ENCODE results near the gene CCDC110. TPM values are rescaled to one million over a fixed set of nuclear protein-coding genes. Genes with fewer than 3 reads are reported as not detected.

The CCDC110 gene
- polyA plus RNA-seq, 4 donors, result 0.58 TPM; not detected in 2

DNA sequence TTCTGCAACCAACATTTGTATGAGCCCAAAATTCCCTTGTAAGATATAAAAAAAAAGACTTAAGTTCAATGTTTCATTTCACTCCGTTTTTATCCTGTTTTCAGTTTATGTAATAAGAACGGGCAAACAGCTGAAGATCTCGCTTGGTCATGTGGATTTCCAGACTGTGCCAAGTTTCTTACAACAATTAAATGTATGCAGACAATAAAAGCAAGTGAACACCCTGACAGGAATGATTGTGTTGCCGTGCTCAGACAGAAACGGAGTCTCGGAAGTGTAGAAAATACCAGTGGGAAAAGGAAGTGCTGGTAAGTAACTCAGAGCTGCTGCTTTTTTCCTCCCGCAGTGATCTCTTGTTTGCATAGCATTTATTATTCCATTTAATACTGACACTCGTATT, 72.1 kb downstream of the CCDC110 start:
- Histone ChIP-seq H3K36me3 (ENCODE audit: control insufficient read depth in 3 of 3, insufficient read depth in 2 of 3, low read depth in 1 of 3, low read length in 3 of 3) (peaks cover 0 to 14% (median 7%) of the 10 kb centered on the region in 3 donors), H3K27me3 (ENCODE audit: control insufficient read depth in 3 of 3, insufficient read depth in 3 of 3, low read length in 3 of 3) (no peaks in the 10 kb centered on the region), H3K4me1 (ENCODE audit: control insufficient read depth in 3 of 3, insufficient read depth in 2 of 3, low read depth in 1 of 3, low read length in 2 of 3) (peaks cover 0 to 10% (median 0%) of the 10 kb centered on the region in 3 donors), H3K4me3 (ENCODE audit: low read depth in 1 of 3, low read length in 3 of 3) (no peak overlapping the region), H3K27ac (ENCODE audit: low read depth in 1 of 3, low read length in 2 of 3) (no peak overlapping the region), H3K9me3 (ENCODE audit: control insufficient read depth in 2 of 2, insufficient read depth in 1 of 2, low read depth in 1 of 2, low read length in 1 of 2) (no peaks in the 10 kb centered on the region)
- FAIRE-seq (no peak), DNase-seq (no peak)
- WGBS, 3 donors, result 77 to 88% (median 82%) methylated on average over 8 of the region's 8 CpGs

DNA sequence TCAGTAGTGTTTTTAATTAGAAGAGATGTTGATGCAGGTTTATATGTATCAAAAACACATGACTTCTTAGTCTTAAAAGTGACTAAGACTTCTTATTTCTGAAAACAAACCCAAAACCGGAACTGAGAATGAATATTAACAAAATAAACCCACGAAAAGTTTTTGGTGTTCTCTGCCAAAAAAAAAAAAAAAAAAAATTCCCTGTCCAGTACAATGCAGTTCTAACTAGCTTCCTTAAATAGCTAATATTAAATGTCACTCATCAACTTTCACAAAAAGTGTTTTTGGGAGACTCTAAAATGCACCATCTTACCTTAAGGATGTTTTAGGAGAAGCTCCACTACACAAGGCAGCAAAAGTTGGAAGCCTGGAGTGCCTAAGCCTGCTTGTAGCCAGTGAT, 72.9 kb downstream of the CCDC110 start:
- 39 to 78% (median 73%) methylated on average over 2 of the region's 2 CpGs for WGBS, 3 donors
- H3K4me1 ChIP-seq (ENCODE audit: control insufficient read depth in 3 of 3, insufficient read depth in 2 of 3, low read depth in 1 of 3, low read length in 2 of 3), result peaks cover 0 to 10% (median 0%) of the 10 kb centered on the region in 3 donors
- H3K27me3 ChIP-seq (ENCODE audit: control insufficient read depth in 3 of 3, insufficient read depth in 3 of 3, low read length in 3 of 3), result no peaks in the 10 kb centered on the region
- no peaks in the 10 kb centered on the region for H3K9me3 ChIP-seq (ENCODE audit: control insufficient read depth in 2 of 2, insufficient read depth in 1 of 2, low read depth in 1 of 2, low read length in 1 of 2)
- H3K36me3 ChIP-seq (ENCODE audit: control insufficient read depth in 3 of 3, insufficient read depth in 2 of 3, low read depth in 1 of 3, low read length in 3 of 3), result peaks cover 0 to 8% (median 7%) of the 10 kb centered on the region in 3 donors
- DNase-seq (no peak), FAIRE-seq (peak; percentile 5)
- H3K27ac ChIP-seq (ENCODE audit: low read depth in 1 of 3, low read length in 2 of 3), result peak overlapping the region in 1 of 3 donors; percentile 36
- no peak overlapping the region for H3K4me3 ChIP-seq (ENCODE audit: low read depth in 1 of 3, low read length in 3 of 3)

DNA sequence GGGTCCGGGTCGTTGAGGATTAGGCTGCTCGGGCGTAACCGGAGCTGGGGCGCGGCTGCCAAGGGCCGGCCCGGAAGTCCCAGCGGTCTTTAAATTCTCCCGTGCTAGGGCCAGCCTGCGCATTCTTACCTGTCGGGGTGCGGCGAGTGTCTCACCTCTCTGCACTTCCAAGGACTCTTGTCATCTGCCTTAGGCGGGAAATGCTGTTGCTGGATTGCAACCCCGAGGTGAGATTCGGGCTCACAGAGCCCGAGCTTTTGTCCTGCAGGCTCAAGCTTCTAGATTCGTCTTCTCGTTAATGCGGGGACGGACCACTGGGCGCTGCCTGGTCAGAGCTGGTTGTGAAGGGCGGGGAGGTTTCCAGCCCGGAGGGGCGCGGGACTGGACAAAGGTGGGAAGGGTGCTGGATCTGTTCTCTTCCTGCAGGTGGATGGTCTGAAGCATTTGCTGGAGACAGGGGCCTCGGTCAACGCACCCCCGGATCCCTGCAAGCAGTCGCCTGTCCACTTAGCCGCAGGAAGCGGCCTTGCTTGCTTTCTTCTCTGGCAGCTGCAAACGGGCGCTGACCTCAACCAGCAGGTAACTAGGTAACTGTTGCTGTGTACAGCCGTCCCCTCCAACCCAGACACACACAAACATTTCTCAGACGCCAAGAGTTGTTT, 74.7 kb downstream of the CCDC110 start, which contains the start of gene ANKRD37:
Gene ANKRD37 (plus strand): TSS at position 118 of the 662 bp plus-strand sequence. CDS start 83 bp downstream, at position 201.
- H3K27ac ChIP-seq (ENCODE audit: low read depth in 1 of 3, low read length in 2 of 3), result peak within 1 kb of the TSS; percentile 100
- peak; percentile 60 to 78 for DNase-seq
- H3K4me3 ChIP-seq (ENCODE audit: low read depth in 1 of 3, low read length in 3 of 3), result peak within 1 kb of the TSS; percentile 71 to 94 (median 83)
- no peaks in the 10 kb centered on the region for H3K9me3 ChIP-seq (ENCODE audit: control insufficient read depth in 2 of 2, insufficient read depth in 1 of 2, low read depth in 1 of 2, low read length in 1 of 2)
- FAIRE-seq, result no peak
- peaks cover 0 to 10% (median 0%) of the 10 kb centered on the region in 3 donors for H3K4me1 ChIP-seq (ENCODE audit: control insufficient read depth in 3 of 3, insufficient read depth in 2 of 3, low read depth in 1 of 3, low read length in 2 of 3)
- H3K36me3 ChIP-seq (ENCODE audit: control insufficient read depth in 3 of 3, insufficient read depth in 2 of 3, low read depth in 1 of 3, low read length in 3 of 3), result peaks cover 0 to 3% (median 2%) of the 10 kb centered on the region in 3 donors
- 3 to 10% (median 9%) methylated on average over 36 to 38 of the region's 38 CpGs for WGBS, 3 donors
- no peaks in the 10 kb centered on the region for H3K27me3 ChIP-seq (ENCODE audit: control insufficient read depth in 3 of 3, insufficient read depth in 3 of 3, low read length in 3 of 3)

DNA sequence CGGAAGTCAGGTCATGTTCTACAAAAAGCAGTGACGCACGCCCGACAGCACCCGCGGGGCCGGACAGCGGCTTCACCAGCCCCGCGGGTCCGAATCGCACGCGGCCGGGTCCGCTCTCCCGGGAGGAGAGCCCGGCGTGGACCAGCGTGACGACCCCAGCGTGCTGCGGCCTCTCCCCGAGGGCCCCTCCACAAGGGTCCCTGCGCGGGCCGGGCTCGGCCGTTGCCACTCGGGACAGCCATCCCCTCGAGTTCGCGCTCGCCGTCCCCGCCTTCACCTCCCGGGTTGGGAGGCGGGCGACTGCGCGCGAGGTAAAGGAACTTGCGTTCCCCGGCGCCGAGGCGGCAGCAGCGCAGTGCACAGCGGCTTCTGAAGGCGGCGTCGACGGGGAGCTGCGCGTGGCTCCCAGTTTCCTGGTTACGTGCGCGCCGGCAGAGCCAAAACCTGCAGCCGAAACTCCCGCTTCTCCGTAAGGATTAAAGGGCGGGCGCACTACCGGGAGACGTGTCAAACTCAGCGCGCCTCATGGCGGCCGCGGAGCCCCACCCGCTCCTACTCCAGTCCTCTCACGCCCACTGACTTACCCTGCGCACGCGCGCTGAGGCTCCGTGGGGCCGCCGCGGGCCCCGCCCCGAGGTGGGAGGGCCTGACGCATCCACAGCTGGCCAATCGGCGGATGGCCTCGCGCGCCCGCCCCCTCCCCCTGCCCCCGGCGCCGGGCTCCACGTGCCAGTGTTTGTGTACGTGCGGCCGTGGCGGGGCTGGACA, 75.4 kb downstream of the CCDC110 start:
- H3K27ac ChIP-seq (ENCODE audit: low read depth in 1 of 3, low read length in 2 of 3), result peak overlapping the region; percentile 100
- no peaks in the 10 kb centered on the region for H3K27me3 ChIP-seq (ENCODE audit: control insufficient read depth in 3 of 3, insufficient read depth in 3 of 3, low read length in 3 of 3)
- H3K4me3 ChIP-seq (ENCODE audit: low read depth in 1 of 3, low read length in 3 of 3), result peak overlapping the region; percentile 71 to 94 (median 83)
- no peaks in the 10 kb centered on the region for H3K36me3 ChIP-seq (ENCODE audit: control insufficient read depth in 3 of 3, insufficient read depth in 2 of 3, low read depth in 1 of 3, low read length in 3 of 3)
- H3K9me3 ChIP-seq (ENCODE audit: control insufficient read depth in 2 of 2, insufficient read depth in 1 of 2, low read depth in 1 of 2, low read length in 1 of 2), result no peaks in the 10 kb centered on the region
- peaks cover 0 to 10% (median 0%) of the 10 kb centered on the region in 3 donors for H3K4me1 ChIP-seq (ENCODE audit: control insufficient read depth in 3 of 3, insufficient read depth in 2 of 3, low read depth in 1 of 3, low read length in 2 of 3)
- FAIRE-seq (no peak), DNase-seq (peak; percentile 99)
- WGBS, 3 donors, result 0 to 1% (median 0%) methylated on average over 74 to 98 of the region's 98 CpGs

DNA sequence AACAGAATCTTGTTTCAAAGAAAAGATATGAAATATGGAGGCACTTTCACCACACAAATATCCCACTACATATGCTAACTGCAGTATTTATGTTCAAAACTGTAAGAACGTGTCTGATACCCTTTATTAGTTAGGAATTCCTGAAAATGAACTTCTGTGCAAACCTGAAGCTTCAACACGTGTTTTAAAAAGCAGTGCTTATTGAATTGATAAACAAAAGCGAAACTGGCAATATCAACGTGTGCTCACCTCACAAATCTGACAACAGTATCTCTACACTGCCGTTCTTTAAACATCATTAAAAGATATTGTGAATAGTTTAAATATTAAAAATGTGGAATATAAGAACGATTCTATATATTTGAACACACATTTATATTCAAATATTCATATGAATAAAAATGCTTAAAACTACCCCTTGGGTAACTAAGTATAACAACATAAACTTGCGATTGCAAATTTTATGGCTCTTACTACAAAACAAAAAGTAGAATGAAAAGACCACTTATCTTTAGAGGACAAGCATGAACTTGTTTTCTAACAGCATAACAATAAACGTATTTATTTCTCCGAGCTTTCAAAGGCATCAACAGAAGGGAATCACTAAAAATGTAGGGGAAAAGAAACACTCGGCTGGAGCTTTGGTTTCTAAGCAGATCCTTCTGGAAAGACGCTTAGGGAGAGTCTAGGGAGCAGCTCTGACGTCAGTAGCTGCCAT, 76.1 kb downstream of the CCDC110 start, which contains the start of gene LRP2BP:
Gene LRP2BP (minus strand): TSS at position 687 of the 718 bp plus-strand sequence. CDS start 17,738 bp downstream, outside the sequence.
- no peaks in the 10 kb centered on the region for H3K27me3 ChIP-seq (ENCODE audit: control insufficient read depth in 3 of 3, insufficient read depth in 3 of 3, low read length in 3 of 3)
- no peaks in the 10 kb centered on the region for H3K9me3 ChIP-seq (ENCODE audit: control insufficient read depth in 2 of 2, insufficient read depth in 1 of 2, low read depth in 1 of 2, low read length in 1 of 2)
- peak within 1 kb of the TSS; percentile 71 to 94 (median 83) for H3K4me3 ChIP-seq (ENCODE audit: low read depth in 1 of 3, low read length in 3 of 3)
- H3K4me1 ChIP-seq (ENCODE audit: control insufficient read depth in 3 of 3, insufficient read depth in 2 of 3, low read depth in 1 of 3, low read length in 2 of 3), result peaks cover 0 to 10% (median 0%) of the 10 kb centered on the region in 3 donors
- 1 to 5% (median 2%) methylated on average over 12 of the region's 12 CpGs for WGBS, 3 donors
- H3K36me3 ChIP-seq (ENCODE audit: control insufficient read depth in 3 of 3, insufficient read depth in 2 of 3, low read depth in 1 of 3, low read length in 3 of 3), result no peaks in the 10 kb centered on the region
- DNase-seq (peak; percentile 42 to 48), FAIRE-seq (no peak)
- peak within 1 kb of the TSS; percentile 100 for H3K27ac ChIP-seq (ENCODE audit: low read depth in 1 of 3, low read length in 2 of 3)

Other genes starting within 250 kb of the CCDC110 start
- 1 to 10 TPM in 1 of 4 donors, under 1 TPM in 2, not detected in 1; 0.21 to 1.6 (median 0.22) TPM for gene LRP2BP, start 75.8 kb downstream of the CCDC110 start, polyA plus RNA-seq
- gene ANKRD37, start 74.9 kb downstream of the CCDC110 start, polyA plus RNA-seq, result 10 to 100 TPM in 1 of 4 donors, 1 to 10 TPM in 3; 7.4 to 12.7 (median 8.4) TPM
- gene UFSP2, start 45.8 kb downstream of the CCDC110 start, polyA plus RNA-seq, result 10 to 100 TPM; 14.1 to 25.6 (median 17.5) TPM
- gene PDLIM3, start 63.8 kb upstream of the CCDC110 start, polyA plus RNA-seq, result 10 to 100 TPM in 2 of 4 donors, 1 to 10 TPM in 2; 2.9 to 27.6 (median 15.3) TPM